Measurements from ENCODE around the gene MAP2K3. TPM values are rescaled to one million over a fixed set of nuclear protein-coding genes. Genes with fewer than 3 reads are reported as not detected.

The MAP2K3 gene
- total RNA-seq, 2 experiments from 2014 or later = 41.7 to 52.8 TPM

DNA sequence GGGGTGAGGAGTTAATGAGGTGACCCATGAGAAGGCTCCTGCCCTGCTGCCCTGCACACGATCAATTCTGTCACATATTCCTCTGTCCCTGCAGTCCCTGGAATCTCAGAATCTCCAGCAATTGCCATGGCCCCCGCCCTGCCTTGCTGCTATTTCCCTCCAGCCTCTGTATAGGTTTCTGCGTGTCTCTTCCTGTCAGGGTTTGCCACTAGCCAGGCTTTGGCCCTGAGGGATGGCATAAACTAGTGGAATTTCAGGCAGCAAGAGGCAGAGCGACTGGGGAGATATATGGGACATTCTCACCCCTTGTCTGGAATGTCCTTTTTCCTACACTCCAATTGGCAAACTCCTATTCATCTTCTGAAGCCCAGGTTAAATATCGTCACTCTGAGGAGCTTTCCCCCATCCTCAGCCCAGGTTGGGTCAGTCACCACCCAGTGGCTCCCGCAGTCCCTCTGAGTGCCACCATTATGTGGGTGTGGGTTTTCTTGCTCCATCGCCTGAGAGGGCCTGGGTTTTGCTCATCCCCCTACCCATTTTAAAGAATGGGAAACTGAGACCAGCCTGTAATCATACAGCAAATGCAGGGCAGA, 15.8 kb upstream of the MAP2K3 start:
- POLR2A ChIA-PET = no interaction called here

DNA sequence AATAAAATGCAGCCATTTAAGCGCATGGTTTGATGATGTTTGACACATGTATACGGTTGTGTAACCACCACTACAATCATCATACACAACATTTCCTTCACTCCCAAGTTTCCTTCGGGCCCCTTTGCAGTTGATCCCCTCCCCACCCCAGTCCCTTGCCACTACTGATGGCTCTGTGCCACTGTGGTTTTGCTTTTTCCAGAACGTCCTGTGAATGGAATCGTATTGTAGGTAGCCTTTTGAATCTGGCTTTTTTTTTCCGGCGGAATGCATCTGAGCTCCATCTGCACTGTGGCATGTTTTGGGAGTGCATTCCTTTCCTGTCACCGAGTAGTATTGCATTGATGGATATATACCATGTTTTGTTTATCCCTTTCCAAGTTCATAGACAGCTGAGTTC, 15.1 kb upstream of the MAP2K3 start:
- Mint-ChIP-seq H3K4me3 (no peak overlapping the region), H3K4me1 (peaks cover 27% of the 10 kb centered on the region), H3K9me3 (no peaks in the 10 kb centered on the region), H3K27me3 (no peaks in the 10 kb centered on the region), H3K27ac (peak overlapping the region; percentile 90), H3K36me3 (ENCODE audit: low read depth) (no peaks in the 10 kb centered on the region)
- CTCF ChIA-PET = interaction anchor here (0.6 to 2.1 kb wide), 2 partner anchors 10 to 123 kb away, joined by 4 to 7 read pairs; no protein-coding TSS in a partner anchor
- POLR2A ChIA-PET = no interaction called here
- DNase-seq = no peak

More for the DNA sequence above, 15.8 kb upstream of the MAP2K3 start:
- Mint-ChIP-seq H3K27ac (peak overlapping the region; percentile 90), H3K4me3 (no peak overlapping the region), H3K27me3 (no peaks in the 10 kb centered on the region), H3K36me3 (ENCODE audit: low read depth) (no peaks in the 10 kb centered on the region), H3K9me3 (no peaks in the 10 kb centered on the region), H3K4me1 (peaks cover 26% of the 10 kb centered on the region)
- DNase-seq = no peak
- CTCF ChIA-PET = interaction anchor here (1.2 to 2.1 kb wide), 2 partner anchors 11 to 244 kb away, joined by 4 to 7 read pairs; no protein-coding TSS in a partner anchor

DNA sequence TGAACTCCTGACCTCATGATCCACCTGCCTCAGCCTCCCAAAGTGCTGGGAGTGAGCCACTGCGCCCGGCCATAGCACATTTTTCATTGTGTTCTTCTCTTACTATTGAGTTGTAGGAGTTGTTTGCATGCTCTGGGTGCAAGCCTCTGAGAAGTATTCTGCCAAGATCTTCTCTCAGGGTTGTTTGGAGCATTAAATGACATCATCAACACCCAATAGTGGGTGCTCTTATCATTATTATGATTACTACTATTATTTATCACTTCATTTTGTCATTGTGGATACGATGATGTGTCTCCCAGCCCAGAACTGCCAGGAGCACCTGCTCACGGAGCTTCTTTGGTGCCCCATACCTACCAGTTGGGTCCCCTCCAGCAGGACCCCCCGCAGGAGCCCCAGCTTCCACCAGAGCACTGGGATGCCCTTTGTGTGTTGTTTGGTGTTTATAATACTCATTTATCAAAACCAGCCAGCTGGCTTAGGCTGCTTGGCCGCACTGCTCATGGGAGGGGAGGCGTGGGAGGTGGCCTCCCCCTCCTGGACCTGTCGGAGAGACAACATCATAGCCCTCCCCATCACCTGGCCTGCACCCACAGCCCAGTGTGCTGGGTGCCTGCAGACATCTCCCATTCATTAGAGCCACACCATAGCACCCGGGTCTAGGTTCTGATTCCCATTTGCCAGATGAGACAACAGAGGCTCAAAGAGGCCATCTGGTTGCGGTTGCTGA, 12.9 kb upstream of the MAP2K3 start:
- POLR2A ChIA-PET = no interaction called here
- Mint-ChIP-seq H3K4me1 (peaks cover 37% of the 10 kb centered on the region), H3K4me3 (no peak overlapping the region), H3K36me3 (ENCODE audit: low read depth) (no peaks in the 10 kb centered on the region), H3K9me3 (no peaks in the 10 kb centered on the region), H3K27ac (no peak overlapping the region), H3K27me3 (no peaks in the 10 kb centered on the region)
- CTCF ChIA-PET = no interaction called here
- DNase-seq = no peak

DNA sequence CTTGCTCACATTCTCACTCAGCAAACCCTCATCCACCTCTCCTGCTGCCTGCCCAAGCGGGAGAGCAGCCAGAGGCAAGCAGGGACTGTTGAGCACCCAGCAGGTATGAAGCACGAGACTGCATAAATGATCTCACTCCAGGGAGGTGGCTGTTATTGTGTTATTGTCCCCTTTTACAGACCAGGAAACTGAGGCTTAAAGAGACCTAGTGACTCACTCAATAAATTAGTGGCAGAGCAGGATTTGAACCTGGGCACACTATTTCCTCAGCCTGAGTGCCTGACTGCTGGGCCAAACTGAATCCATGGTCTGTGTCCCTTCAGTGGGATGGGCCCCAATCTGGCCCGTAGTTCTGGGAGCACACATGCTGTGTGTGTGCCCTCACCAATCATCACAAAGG, 12.3 kb upstream of the MAP2K3 start:
- no peaks in the 10 kb centered on the region for H3K36me3 Mint-ChIP-seq (ENCODE audit: low read depth)
- peaks cover 40% of the 10 kb centered on the region for H3K4me1 Mint-ChIP-seq
- ChIA-PET POLR2A (no interaction called here), CTCF (no interaction called here)
- no peaks in the 10 kb centered on the region for H3K9me3 Mint-ChIP-seq
- no peak for DNase-seq
- no peak overlapping the region for H3K4me3 Mint-ChIP-seq
- H3K27me3 Mint-ChIP-seq = no peaks in the 10 kb centered on the region
- H3K27ac Mint-ChIP-seq = peak overlapping the region; percentile 15

DNA sequence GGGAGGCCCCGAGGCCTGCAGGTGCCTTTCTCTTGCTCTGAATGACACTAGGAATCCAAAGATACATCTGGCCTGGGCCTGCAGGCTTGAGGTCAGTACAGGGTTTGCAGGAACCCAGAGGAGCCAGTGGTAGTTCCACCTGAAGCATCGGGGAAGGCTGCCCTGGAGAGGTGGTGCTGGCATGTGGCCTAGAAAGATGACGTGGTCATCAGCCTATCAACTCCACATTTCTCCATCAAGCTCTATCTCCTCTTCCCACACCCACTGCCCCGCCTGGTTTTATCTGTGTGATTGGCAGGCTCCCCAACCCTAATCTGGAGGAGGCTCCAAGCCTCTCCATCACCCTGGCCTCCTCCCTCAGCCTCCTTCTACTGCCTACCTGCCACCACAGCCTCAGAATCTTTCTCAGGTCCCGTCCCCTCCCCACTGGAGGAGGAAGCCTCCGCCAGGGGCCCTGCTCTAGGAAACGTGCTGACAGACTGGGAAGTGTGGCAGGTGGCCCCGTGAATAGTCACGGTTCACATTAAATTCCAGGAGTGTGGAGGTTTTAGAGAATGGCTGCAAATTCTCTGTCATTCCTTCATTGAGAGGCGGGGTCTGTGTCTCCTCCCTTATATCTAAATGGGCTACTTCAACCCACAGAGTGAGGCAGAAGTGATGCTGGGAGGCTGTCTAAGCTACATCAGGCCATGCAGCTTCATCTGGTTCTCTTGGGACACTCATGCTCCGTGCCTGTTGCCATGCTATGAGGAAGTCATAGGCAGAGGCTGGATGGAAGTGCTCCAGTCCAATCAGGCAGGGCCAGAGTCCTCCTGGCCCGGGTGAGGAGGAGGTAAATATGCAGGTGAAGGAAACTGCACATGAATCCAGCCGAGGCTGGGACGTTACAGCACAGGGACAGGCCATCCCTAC, 11.4 kb upstream of the MAP2K3 start:
- H3K36me3 Mint-ChIP-seq (ENCODE audit: low read depth) = no peaks in the 10 kb centered on the region
- no peaks in the 10 kb centered on the region for H3K27me3 Mint-ChIP-seq
- H3K27ac Mint-ChIP-seq = no peak overlapping the region
- H3K9me3 Mint-ChIP-seq = no peaks in the 10 kb centered on the region
- no peak for DNase-seq
- POLR2A ChIA-PET = no interaction called here
- CTCF ChIA-PET = no interaction called here
- no peak overlapping the region for H3K4me3 Mint-ChIP-seq
- peaks cover 39% of the 10 kb centered on the region for H3K4me1 Mint-ChIP-seq

DNA sequence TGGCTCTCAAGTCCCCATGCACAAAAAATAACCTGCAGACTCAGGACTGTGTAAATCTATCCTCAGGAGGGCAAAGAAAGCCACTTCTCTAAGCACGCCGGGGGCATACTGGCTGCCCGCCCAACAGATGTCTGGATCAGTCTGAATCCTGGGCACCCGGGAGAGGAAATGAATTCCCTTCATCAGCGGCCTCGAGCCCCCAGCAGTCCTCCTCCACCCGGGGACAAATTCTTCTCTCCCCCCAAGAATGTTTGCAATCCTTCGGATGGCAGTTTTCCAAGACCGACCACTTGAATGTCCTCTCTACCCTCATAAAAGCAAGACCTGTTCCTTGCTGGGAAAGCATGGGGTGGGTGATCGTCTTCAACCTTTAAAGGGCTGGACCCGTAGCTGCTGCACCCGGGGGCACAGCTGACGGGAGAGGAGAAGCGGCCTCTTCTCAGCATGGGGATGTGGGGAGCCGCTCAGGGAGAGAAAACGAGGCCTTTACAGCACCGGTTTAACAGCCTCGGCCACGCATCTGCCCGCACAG, 9.4 kb upstream of the MAP2K3 start:
- Mint-ChIP-seq H3K9me3 (no peaks in the 10 kb centered on the region), H3K4me1 (peaks cover 45% of the 10 kb centered on the region), H3K36me3 (ENCODE audit: low read depth) (peaks cover 3% of the 10 kb centered on the region), H3K27me3 (no peaks in the 10 kb centered on the region), H3K4me3 (peak overlapping the region; percentile 76), H3K27ac (peak overlapping the region; percentile 89)
- DNase-seq = no peak
- ChIA-PET CTCF (interaction anchor here (1.0 to 1.2 kb wide), 2 partner anchors 9 kb away, joined by 3 read pairs; no protein-coding TSS in a partner anchor), POLR2A (no interaction called here)

DNA sequence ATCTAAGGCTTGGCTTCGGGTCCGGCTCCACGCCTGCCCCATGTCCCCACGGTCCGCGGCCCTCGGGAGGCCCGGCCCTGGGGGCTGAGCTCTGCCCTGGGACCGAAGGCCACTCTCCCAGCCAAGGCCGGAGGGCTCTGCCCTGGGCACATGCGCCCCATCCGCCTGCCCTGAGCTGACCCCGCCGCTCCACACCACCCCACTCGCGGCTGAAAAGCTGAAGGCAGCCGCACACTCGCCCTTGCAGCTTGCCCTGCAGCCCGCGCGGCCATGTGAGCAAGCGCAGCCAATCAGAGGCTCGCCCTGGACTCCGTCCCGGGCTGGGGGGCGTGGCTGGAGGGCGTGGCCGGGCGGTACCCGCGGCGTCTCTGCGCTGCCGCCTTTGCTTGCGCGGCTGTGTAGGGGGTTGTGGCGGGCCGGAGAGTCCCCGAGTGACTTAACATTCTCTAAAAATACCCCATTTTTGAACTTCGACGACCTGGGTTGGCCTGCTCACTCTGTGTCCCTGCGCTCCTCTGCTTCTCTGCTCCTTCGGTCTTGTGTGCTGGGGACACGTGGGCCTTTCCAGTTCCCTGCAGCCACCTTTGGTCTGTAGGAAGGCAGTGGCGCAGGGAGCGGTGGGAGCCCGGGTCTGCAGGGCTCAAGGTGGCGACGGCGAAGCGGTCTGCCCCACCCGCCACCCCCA, 8.8 kb upstream of the MAP2K3 start:
- H3K4me3 Mint-ChIP-seq = peak overlapping the region; percentile 76
- CTCF ChIA-PET = interaction anchor here (1.0 to 1.2 kb wide), 2 partner anchors 8 to 10 kb away, joined by 3 read pairs; no protein-coding TSS in a partner anchor
- peak; percentile 93 for DNase-seq
- peak overlapping the region; percentile 89 for H3K27ac Mint-ChIP-seq
- no peaks in the 10 kb centered on the region for H3K27me3 Mint-ChIP-seq
- peaks cover 3% of the 10 kb centered on the region for H3K36me3 Mint-ChIP-seq (ENCODE audit: low read depth)
- peaks cover 50% of the 10 kb centered on the region for H3K4me1 Mint-ChIP-seq
- POLR2A ChIA-PET = no interaction called here
- no peaks in the 10 kb centered on the region for H3K9me3 Mint-ChIP-seq

DNA sequence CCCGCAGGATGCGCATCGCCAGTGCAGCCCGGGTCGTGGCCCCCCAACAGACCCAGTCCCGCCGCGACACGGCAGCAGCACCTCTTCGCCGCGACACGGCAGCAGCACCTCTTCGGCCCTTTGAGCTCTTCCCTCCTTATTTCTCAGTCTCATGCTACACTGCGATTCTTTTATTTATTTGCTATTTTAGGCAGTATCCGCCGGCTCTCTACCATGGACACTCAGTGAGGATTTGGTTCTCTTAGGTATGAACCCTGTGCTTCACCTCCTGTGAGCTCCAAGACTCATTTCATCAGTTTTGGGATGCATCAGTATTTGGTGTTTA, 8.3 kb upstream of the MAP2K3 start:
- no peaks in the 10 kb centered on the region for H3K9me3 Mint-ChIP-seq
- DNase-seq = no peak
- POLR2A ChIA-PET = no interaction called here
- peak overlapping the region; percentile 84 for H3K27ac Mint-ChIP-seq
- CTCF ChIA-PET = interaction anchor here (1.0 to 1.6 kb wide), 4 partner anchors 8 to 237 kb away, joined by 3 to 5 read pairs (median 4); no protein-coding TSS in a partner anchor
- no peaks in the 10 kb centered on the region for H3K27me3 Mint-ChIP-seq
- peak overlapping the region; percentile 76 for H3K4me3 Mint-ChIP-seq
- H3K36me3 Mint-ChIP-seq (ENCODE audit: low read depth) = peaks cover 3% of the 10 kb centered on the region
- H3K4me1 Mint-ChIP-seq = peaks cover 53% of the 10 kb centered on the region

DNA sequence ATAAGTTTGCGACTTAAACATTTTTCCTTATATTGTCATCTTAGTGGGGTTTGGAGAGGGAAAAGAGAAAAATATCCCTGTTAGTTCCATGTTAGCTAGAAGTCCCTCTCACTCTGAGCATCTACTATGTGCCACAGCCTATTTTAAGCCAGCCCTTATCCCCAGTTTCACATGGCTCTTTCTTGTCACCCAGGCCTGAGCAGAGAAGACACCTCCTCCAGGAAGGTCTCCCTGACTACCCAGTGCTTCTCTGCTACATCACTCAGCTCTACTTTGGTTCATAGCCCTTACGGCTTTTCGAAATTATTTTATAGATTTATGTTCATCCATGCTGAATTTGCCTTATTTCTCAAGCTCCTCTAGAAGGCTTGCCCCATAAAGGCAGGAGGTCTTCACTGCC, 7.2 kb upstream of the MAP2K3 start:
- H3K4me3 Mint-ChIP-seq = no peak overlapping the region

DNA sequence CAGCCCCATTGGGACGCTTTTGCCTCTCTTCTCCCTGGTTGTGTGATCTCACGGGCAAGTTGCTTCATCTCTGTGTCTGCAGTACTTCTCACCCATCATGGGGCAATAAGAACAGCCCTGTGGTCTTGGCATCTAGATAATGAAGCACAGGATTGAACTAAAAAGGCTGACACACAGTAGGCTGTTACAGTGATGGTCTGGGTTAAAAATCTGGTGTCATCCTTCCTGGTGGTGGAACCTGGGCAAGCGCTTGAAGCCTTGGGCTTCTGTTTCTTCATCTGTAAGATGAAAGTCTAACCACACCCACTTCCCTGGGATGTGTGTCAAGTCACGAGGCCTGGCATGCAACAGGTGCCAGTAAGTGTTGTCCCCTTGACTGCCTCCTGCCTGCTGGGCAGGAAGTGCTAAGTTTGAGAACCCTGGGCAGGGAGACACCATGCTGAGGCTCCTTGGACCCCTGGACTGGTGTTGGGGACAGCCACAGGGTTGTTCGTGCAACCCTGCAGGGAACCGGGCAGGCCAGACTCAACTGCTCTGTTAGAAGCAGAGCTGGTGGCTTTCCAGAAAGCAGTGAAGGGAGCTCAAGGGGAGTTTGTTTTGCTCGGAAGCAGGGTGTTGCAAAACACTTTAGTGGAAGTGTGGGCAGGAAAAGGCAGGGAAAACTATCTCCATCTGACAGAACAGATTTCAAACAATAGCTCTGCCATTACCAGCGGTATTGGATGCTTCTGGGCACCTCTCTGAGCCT, 5.9 kb upstream of the MAP2K3 start:
- H3K27ac Mint-ChIP-seq = peak overlapping the region; percentile 90
- peaks cover 3% of the 10 kb centered on the region for H3K36me3 Mint-ChIP-seq (ENCODE audit: low read depth)
- peak; percentile 76 for DNase-seq
- no peak overlapping the region for H3K4me3 Mint-ChIP-seq
- ChIA-PET CTCF (interaction anchor here (1.0 to 2.2 kb wide), 6 partner anchors 10 to 234 kb away, joined by 3 to 10 read pairs (median 7); no protein-coding TSS in a partner anchor), POLR2A (no interaction called here)
- H3K9me3 Mint-ChIP-seq = no peaks in the 10 kb centered on the region
- peaks cover 61% of the 10 kb centered on the region for H3K4me1 Mint-ChIP-seq
- H3K27me3 Mint-ChIP-seq = no peaks in the 10 kb centered on the region

More for the DNA sequence above, 7.2 kb upstream of the MAP2K3 start:
- Mint-ChIP-seq H3K36me3 (ENCODE audit: low read depth) (peaks cover 3% of the 10 kb centered on the region), H3K27ac (no peak overlapping the region), H3K27me3 (no peaks in the 10 kb centered on the region), H3K9me3 (no peaks in the 10 kb centered on the region), H3K4me1 (peaks cover 53% of the 10 kb centered on the region)
- no peak for DNase-seq
- POLR2A ChIA-PET = no interaction called here
- CTCF ChIA-PET = interaction anchor here (1.4 to 1.6 kb wide), 2 partner anchors 234 to 236 kb away, joined by 4 to 5 read pairs; no protein-coding TSS in a partner anchor

DNA sequence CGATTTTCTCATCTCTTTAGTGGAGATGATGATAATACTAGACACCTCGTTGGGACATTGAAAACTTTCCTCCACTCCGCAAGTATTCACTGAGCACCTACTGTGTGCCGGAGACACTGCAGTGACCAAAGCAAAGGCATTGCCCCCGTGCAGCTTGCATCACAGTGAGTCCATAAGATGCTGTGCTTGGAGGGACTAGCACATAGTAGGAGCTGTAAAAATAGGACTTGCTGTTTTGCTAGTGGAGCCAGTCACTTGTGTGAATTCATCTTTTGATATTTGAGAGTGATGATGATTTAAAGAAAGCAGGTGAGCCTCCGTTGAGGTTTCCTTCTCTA, 5.3 kb upstream of the MAP2K3 start:
- POLR2A ChIA-PET = no interaction called here
- H3K9me3 Mint-ChIP-seq = no peaks in the 10 kb centered on the region
- H3K27ac Mint-ChIP-seq = peak overlapping the region; percentile 90
- H3K4me1 Mint-ChIP-seq = peaks cover 60% of the 10 kb centered on the region
- DNase-seq = no peak
- H3K36me3 Mint-ChIP-seq (ENCODE audit: low read depth) = peaks cover 3% of the 10 kb centered on the region
- no peak overlapping the region for H3K4me3 Mint-ChIP-seq
- H3K27me3 Mint-ChIP-seq = no peaks in the 10 kb centered on the region
- CTCF ChIA-PET = interaction anchor here (0.6 to 2.2 kb wide), 9 partner anchors 11 to 233 kb away, joined by 3 to 10 read pairs (median 4); no protein-coding TSS in a partner anchor

DNA sequence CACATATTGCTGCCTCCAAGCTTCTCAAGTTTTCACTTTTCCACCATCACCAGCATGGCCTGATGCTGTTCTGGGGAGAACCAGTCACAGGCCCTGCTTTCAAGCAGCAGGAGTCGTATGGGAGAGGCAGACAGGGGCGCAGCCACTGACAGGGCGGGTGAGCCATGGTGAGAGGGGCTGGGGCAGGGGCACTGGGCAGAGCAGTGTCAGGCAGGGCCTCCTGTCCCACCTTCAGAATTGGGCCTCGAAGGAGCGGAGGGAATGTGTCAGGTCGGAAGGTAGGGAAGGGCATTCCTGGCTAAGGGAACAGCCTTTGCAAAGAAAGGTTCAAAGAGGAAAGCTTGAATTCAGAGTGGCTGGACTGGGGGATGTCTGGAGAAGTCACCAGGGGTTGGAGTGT, 4.9 kb upstream of the MAP2K3 start:
- peaks cover 60% of the 10 kb centered on the region for H3K4me1 Mint-ChIP-seq
- no peak for DNase-seq
- peak overlapping the region; percentile 90 for H3K27ac Mint-ChIP-seq
- ChIA-PET POLR2A (no interaction called here), CTCF (interaction anchor here (0.6 to 2.2 kb wide), 12 partner anchors 9 to 233 kb away, joined by 3 to 10 read pairs (median 4); no protein-coding TSS in a partner anchor)
- H3K4me3 Mint-ChIP-seq = no peak overlapping the region
- peaks cover 3% of the 10 kb centered on the region for H3K36me3 Mint-ChIP-seq (ENCODE audit: low read depth)
- H3K9me3 Mint-ChIP-seq = no peaks in the 10 kb centered on the region
- H3K27me3 Mint-ChIP-seq = no peaks in the 10 kb centered on the region

Measured in activated CD4-positive, alpha-beta T cell treated with anti-CD3 and anti-CD28 coated beads, Interleukin-2, amount 10 ng/mL, durations not matched to agents 7 days and 5 days (primary cell).